ENCODE data around the gene ARHGAP10.

ARHGAP10 gene

DNA sequence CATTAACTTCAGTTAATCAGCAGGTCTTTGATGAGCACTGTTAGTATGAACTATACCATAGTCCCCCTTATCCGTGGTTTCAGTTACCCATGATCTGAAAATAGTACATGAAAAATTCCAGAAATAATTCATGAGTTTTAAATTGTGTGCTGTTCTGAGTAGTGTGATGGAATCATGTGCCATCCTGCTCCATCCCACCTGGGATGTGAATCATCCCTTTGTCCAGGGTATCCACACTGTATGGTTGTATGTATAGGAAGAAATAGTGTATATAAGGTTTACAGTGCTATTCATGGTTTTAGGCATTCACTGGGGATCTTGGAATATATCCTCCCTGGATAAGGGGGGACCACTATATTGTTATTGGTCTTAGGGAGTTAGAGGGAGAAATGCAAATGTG is 24.5 kb downstream of the ARHGAP10 start:
- no peaks in the 10 kb centered on the region for H3K9me3 ChIP-seq (replicated peaks in 1 of 11)
- H3K27ac ChIP-seq, result no peak overlapping the region
- H3K4me3 ChIP-seq, result no peak overlapping the region
- H3K4me1 ChIP-seq, result peaks cover 0 to 13% (median 0%) of the 10 kb centered on the region in 10 experiments; a peak in 5 of 20 replicates
- H3K36me3 ChIP-seq, result peaks cover 0 to 6% (median 0%) of the 10 kb centered on the region in 11 experiments; a peak in 4 of 22 replicates
- no peak overlapping the region for H3K9ac ChIP-seq
- no peaks in the 10 kb centered on the region for H3K27me3 ChIP-seq
- H3K4me2 ChIP-seq, result peak overlapping the region in 1 of 11 experiments; percentile 11; a peak in 1 of 22 replicates
- no peak for TF ChIP-seq Cebpa-rat (IDR thresholded peaks at IDR 0.05)
- H4K20me1 ChIP-seq, result peaks cover 0 to 57% (median 9%) of the 10 kb centered on the region in 11 experiments; a peak in 12 of 22 replicates

DNA sequence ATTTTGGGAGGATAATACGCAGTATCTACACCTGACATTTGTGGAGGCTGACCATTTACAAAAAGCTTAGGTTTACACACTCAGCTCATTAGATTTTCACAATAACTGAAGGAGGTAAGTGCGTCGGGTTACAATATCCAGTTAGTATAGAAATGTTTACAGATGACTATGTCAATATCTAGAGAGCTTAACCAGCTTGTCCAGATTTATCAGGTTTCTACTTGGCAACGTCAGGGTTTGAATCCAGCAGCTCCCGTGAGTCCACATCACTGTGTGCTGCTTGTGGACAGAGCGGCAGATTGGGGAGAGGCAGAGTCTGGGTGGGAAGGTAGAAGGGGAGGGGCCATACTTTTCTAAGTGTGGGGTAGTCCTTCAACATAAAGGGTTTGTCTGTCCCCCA is 28.3 kb downstream of the ARHGAP10 start:
- H3K4me3 ChIP-seq, result no peak overlapping the region
- peaks cover 0 to 36% (median 9%) of the 10 kb centered on the region in 11 experiments; a peak in 11 of 22 replicates for H4K20me1 ChIP-seq
- H3K4me2 ChIP-seq, result no peak overlapping the region
- no peak overlapping the region for H3K9ac ChIP-seq
- no peak for TF ChIP-seq Cebpa-rat (IDR thresholded peaks at IDR 0.05)
- H3K27ac ChIP-seq, result no peak overlapping the region
- H3K27me3 ChIP-seq, result no peaks in the 10 kb centered on the region
- no peaks in the 10 kb centered on the region for H3K9me3 ChIP-seq (replicated peaks in 1 of 11)
- H3K36me3 ChIP-seq, result peaks cover 0 to 6% (median 0%) of the 10 kb centered on the region in 11 experiments; a peak in 4 of 22 replicates
- peaks cover 0 to 13% (median 0%) of the 10 kb centered on the region in 10 experiments; a peak in 5 of 20 replicates for H3K4me1 ChIP-seq

- Histone ChIP-seq H3K36me3 (peaks cover 0 to 6% (median 0%) of the 10 kb centered on the region in 11 experiments; a peak in 4 of 22 replicates), H3K4me2 (no peak overlapping the region), H3K27me3 (no peaks in the 10 kb centered on the region), H3K4me3 (no peak overlapping the region), H3K9me3 (replicated peaks in 1 of 11) (no peaks in the 10 kb centered on the region), H3K27ac (no peak overlapping the region), H3K9ac (no peak overlapping the region), H3K4me1 (peaks cover 0 to 7% (median 0%) of the 10 kb centered on the region in 10 experiments; a peak in 5 of 20 replicates), H4K20me1 (peaks cover 0 to 31% (median 9%) of the 10 kb centered on the region in 11 experiments; a peak in 11 of 22 replicates)
- TF ChIP-seq Cebpa-rat (IDR thresholded peaks at IDR 0.05), result no peak
These were observed 28.8 kb downstream of the ARHGAP10 start for GRCh38 chr4:147760695-147761094.

DNA sequence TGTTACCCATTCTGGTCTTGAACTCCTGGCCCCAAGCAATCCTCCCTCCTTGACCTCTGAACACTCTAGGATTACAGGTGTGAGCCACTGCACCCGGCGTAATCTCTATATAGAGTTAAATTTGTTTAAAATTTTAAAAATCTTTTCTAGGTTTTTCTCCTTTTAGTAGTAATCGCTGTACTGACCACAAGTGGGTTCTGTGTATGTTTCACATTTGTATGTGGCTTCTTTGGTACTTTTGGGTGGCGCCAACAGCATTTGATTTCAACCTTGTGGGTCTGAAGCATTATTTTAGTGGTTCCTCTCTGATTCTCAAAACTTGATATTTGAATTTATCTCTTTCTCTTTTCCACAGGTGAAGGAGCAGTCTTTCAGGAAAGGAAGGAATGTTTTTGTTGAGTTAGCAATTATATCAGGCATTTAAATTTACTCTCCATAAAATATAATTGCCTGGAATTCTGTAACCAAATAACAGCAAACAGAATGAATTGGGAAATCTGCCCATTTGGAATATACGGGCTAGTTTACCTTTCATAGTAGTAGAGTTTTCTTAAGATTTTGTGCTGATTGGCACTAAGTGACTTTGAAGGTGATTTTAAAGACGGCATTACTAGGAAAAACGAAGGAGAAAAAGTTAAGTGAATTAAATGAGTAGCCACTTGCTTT is 29.5 kb downstream of the ARHGAP10 start:
- H3K27me3 ChIP-seq, result no peaks in the 10 kb centered on the region
- peaks cover 0 to 26% (median 9%) of the 10 kb centered on the region in 11 experiments; a peak in 11 of 22 replicates for H4K20me1 ChIP-seq
- no peak overlapping the region for H3K4me2 ChIP-seq
- no peak overlapping the region for H3K27ac ChIP-seq
- no peak for TF ChIP-seq Cebpa-rat (IDR thresholded peaks at IDR 0.05)
- H3K4me1 ChIP-seq, result peaks cover 0 to under 1% (median 0%) of the 10 kb centered on the region in 10 experiments; a peak in 2 of 20 replicates
- H3K9me3 ChIP-seq (replicated peaks in 1 of 11), result no peaks in the 10 kb centered on the region
- H3K9ac ChIP-seq, result no peak overlapping the region
- H3K4me3 ChIP-seq, result no peak overlapping the region
- H3K36me3 ChIP-seq, result peaks cover 0 to 6% (median 0%) of the 10 kb centered on the region in 11 experiments; a peak in 4 of 22 replicates

DNA sequence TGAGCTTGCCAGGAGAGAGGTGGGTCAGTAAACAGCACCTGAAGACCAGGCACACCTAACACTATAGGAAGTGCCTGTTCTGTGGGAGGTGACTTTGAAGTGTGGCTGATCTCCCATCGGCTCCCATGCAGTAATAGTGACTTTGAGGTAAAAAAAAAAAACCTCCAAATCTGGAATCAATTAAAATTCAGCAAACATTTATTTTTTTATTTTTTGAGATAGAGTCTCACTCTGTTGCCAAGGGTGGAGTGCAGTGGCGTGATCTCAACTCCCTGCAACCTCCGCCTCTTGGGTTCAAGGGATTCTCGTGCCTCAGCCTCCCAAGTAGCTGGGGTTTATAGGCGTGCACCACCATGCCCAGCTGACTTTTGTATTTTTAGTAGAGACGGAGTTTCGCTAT is 32.4 kb downstream of the ARHGAP10 start:
- Histone ChIP-seq H3K4me1 (peaks cover 0 to 14% (median 0%) of the 10 kb centered on the region in 10 experiments; a peak in 7 of 20 replicates), H3K4me2 (no peak overlapping the region), H3K9me3 (replicated peaks in 1 of 11) (no peaks in the 10 kb centered on the region), H4K20me1 (peaks cover 0 to 21% (median 0%) of the 10 kb centered on the region in 11 experiments; a peak in 7 of 22 replicates), H3K9ac (no peak overlapping the region), H3K4me3 (no peak overlapping the region), H3K36me3 (peaks cover 0 to 4% (median 0%) of the 10 kb centered on the region in 11 experiments; a peak in 1 of 22 replicates), H3K27me3 (no peaks in the 10 kb centered on the region), H3K27ac (no peak overlapping the region)
- no peak for TF ChIP-seq Cebpa-rat (IDR thresholded peaks at IDR 0.05)

DNA sequence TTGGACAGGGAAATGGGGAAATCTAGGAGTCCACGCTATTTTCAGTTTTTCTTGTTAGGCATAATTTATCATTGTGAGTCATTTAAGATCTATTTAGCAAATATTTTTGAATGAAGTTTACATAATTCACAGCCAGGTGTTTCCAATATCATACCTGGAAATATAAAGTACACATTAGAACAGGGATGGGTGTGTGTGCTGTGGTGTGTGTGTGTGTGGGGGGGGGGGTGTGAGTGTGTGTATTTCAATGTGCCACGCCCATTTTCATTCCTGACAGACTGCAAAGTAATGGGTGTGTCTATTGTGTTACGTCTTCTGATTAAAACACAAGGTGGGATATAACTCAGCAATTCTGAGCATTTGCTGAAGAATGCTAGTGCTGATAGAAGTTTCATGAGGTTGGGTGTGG is 33.2 kb downstream of the ARHGAP10 start:
- Histone ChIP-seq H3K4me2 (no peak overlapping the region), H3K36me3 (peaks cover 0 to 12% (median 0%) of the 10 kb centered on the region in 11 experiments; a peak in 4 of 22 replicates), H3K27ac (no peak overlapping the region), H4K20me1 (peaks cover 0 to 21% (median 0%) of the 10 kb centered on the region in 11 experiments; a peak in 6 of 22 replicates), H3K27me3 (no peaks in the 10 kb centered on the region), H3K4me3 (no peak overlapping the region), H3K9ac (no peak overlapping the region), H3K4me1 (peaks cover 0 to 14% (median 0%) of the 10 kb centered on the region in 10 experiments; a peak in 7 of 20 replicates), H3K9me3 (replicated peaks in 1 of 11) (no peaks in the 10 kb centered on the region)
- no peak for TF ChIP-seq Cebpa-rat (IDR thresholded peaks at IDR 0.05)

GRCh38 chr4:147768113-147768512 is 36.2 kb downstream of the ARHGAP10 start:
- Histone ChIP-seq H3K27me3 (no peaks in the 10 kb centered on the region), H3K27ac (no peak overlapping the region), H3K4me1 (peaks cover 10 to 28% (median 12%) of the 10 kb centered on the region in 10 experiments; a peak in 19 of 20 replicates), H4K20me1 (peaks cover 0 to 24% (median 0%) of the 10 kb centered on the region in 11 experiments; a peak in 7 of 22 replicates), H3K4me3 (no peak overlapping the region), H3K36me3 (peaks cover 0 to 12% (median 0%) of the 10 kb centered on the region in 11 experiments; a peak in 4 of 22 replicates), H3K9me3 (replicated peaks in 1 of 11) (no peaks in the 10 kb centered on the region), H3K9ac (no peak overlapping the region), H3K4me2 (peak overlapping the region in 3 of 11 experiments; percentile 5 to 36 (median 24); a peak in 4 of 22 replicates)
- no peak for TF ChIP-seq Cebpa-rat (IDR thresholded peaks at IDR 0.05)

- Histone ChIP-seq H3K4me2 (no peak overlapping the region), H3K36me3 (peaks cover 0 to 12% (median 0%) of the 10 kb centered on the region in 11 experiments; a peak in 4 of 22 replicates), H3K4me3 (no peak overlapping the region), H3K9me3 (replicated peaks in 1 of 11) (no peaks in the 10 kb centered on the region), H3K4me1 (peaks cover 10 to 28% (median 12%) of the 10 kb centered on the region in 10 experiments; a peak in 19 of 20 replicates), H3K9ac (no peak overlapping the region), H3K27me3 (no peaks in the 10 kb centered on the region), H3K27ac (no peak overlapping the region), H4K20me1 (peaks cover 0 to 31% (median 0%) of the 10 kb centered on the region in 11 experiments; a peak in 7 of 22 replicates)
- no peak for TF ChIP-seq Cebpa-rat (IDR thresholded peaks at IDR 0.05)
These were observed 37.5 kb downstream of the ARHGAP10 start for GRCh38 chr4:147769386-147769785.

GRCh38 chr4:147770831-147771230 is 38.9 kb downstream of the ARHGAP10 start:
- no peak for TF ChIP-seq Cebpa-rat (IDR thresholded peaks at IDR 0.05)
- Histone ChIP-seq H3K27ac (no peak overlapping the region), H4K20me1 (peaks cover 0 to 39% (median 0%) of the 10 kb centered on the region in 11 experiments; a peak in 7 of 22 replicates), H3K9ac (no peak overlapping the region), H3K4me3 (no peak overlapping the region), H3K4me1 (peaks cover 10 to 28% (median 12%) of the 10 kb centered on the region in 10 experiments; a peak in 19 of 20 replicates), H3K9me3 (replicated peaks in 1 of 11) (no peaks in the 10 kb centered on the region), H3K4me2 (no peak overlapping the region), H3K27me3 (no peaks in the 10 kb centered on the region), H3K36me3 (peaks cover 0 to 12% (median 0%) of the 10 kb centered on the region in 11 experiments; a peak in 4 of 22 replicates)

Data from BLaER1 treated with 17β-estradiol and CSF1 and Interleukin-3, amounts not matched to agents 10 nM and 100 nM (cell line).